NOMO-1 (cell line): ENCODE results near the gene MACROD2.
"Not testable (repeated sequence)": the region's sequence is repeated elsewhere in the genome, so short reads cannot be mapped to it uniquely, and the experiment has no call there.

Source experiments
- DNase-seq, 2 experiments: peaks; one replicate each; lab custom pipeline; 2025; ENCODE audit not compliant: unreplicated experiment in 2 of 2; lab: John Stamatoyannopoulos, UW

Gene MACROD2

GRCh38 chr20:14919501-14920081, 924.3 kb downstream of the MACROD2 start:
- DNase-seq: no peak

- DNase-seq: no peak
Measured at GRCh38 chr20:14921513-14921912, 926.2 kb downstream of the MACROD2 start.

GRCh38 chr20:14922503-14923267, 927.4 kb downstream of the MACROD2 start:
- DNase-seq: no peak

- DNase-seq: no peak
Measured at GRCh38 chr20:14924433-14924832, 929.1 kb downstream of the MACROD2 start.

- no peak for DNase-seq
Measured at GRCh38 chr20:14925300-14925699, 930.0 kb downstream of the MACROD2 start.

- not testable (repeated sequence) for DNase-seq
Measured at GRCh38 chr20:14926436-14926835, 931.1 kb downstream of the MACROD2 start.

- no peak for DNase-seq
Measured at GRCh38 chr20:14928083-14928482, 932.8 kb downstream of the MACROD2 start.

GRCh38 chr20:14929388-14929787, 934.1 kb downstream of the MACROD2 start:
- no peak for DNase-seq

- no peak for DNase-seq
Measured at GRCh38 chr20:14932040-14932439, 936.7 kb downstream of the MACROD2 start.

- no peak for DNase-seq
Measured at GRCh38 chr20:14935285-14935684, 940.0 kb downstream of the MACROD2 start.

GRCh38 chr20:14937021-14937420, 941.7 kb downstream of the MACROD2 start:
- DNase-seq: no peak

GRCh38 chr20:14937846-14938245, 942.5 kb downstream of the MACROD2 start:
- DNase-seq: no peak

GRCh38 chr20:14947536-14947935, 952.2 kb downstream of the MACROD2 start:
- no peak for DNase-seq

- no peak for DNase-seq
Measured at GRCh38 chr20:14947946-14948345, 952.6 kb downstream of the MACROD2 start.

GRCh38 chr20:14948416-14948815, 953.1 kb downstream of the MACROD2 start:
- no peak for DNase-seq

GRCh38 chr20:14950633-14951032, 955.3 kb downstream of the MACROD2 start:
- DNase-seq: no peak

- DNase-seq: no peak
Measured at GRCh38 chr20:14951105-14951504, 955.8 kb downstream of the MACROD2 start.

- DNase-seq: no peak
Measured at GRCh38 chr20:14951707-14952418, 956.5 kb downstream of the MACROD2 start.

- peak in 1 of 2 experiments; percentile 42 for DNase-seq
Measured at GRCh38 chr20:14953736-14954135, 958.4 kb downstream of the MACROD2 start.

- peak; percentile 6 to 57 for DNase-seq
Measured at GRCh38 chr20:14955399-14955798, 960.1 kb downstream of the MACROD2 start.

GRCh38 chr20:14956026-14956425, 960.7 kb downstream of the MACROD2 start:
- DNase-seq: no peak

GRCh38 chr20:14956538-14956937, 961.2 kb downstream of the MACROD2 start:
- DNase-seq: no peak
